SJSA1 (cell line): Measurements from ENCODE around the gene SSMEM1. TPM values are rescaled to one million over a fixed set of nuclear protein-coding genes. Genes with fewer than 3 reads are reported as not detected.
"Not testable (repeated sequence)": the region's sequence is repeated elsewhere in the genome, so short reads cannot be mapped to it uniquely, and the experiment has no call there.

ENCODE experiments used
- DNase-seq, 2 experiments: peaks; one replicate each; pipeline ENCODE4 v3.0.0-alpha.2; 2015 to 2020; ENCODE audit warnings: low spot score in 2 of 2, low read depth in 1 of 2
- H3K27ac ChIP-seq: fragments of 250-450 bp; sonication (Bioruptor Pico); 2 replicates; pipeline ENCODE4 v1.5.1; 2020; ENCODE audit warnings: mild to moderate bottlenecking, moderate library complexity
- H3K27me3 ChIP-seq: fragments of 250-450 bp; sonication (Bioruptor Pico); replicated peaks from 2 replicates; pipeline ENCODE4 v1.5.1; 2020; ENCODE audit warnings: mild to moderate bottlenecking, moderate library complexity
- H3K36me3 ChIP-seq: fragments of 250-450 bp; sonication (Bioruptor Pico); 2 replicates; pipeline ENCODE4 v1.5.1; 2020; ENCODE audit warnings: mild to moderate bottlenecking
- H3K4me1 ChIP-seq: fragments of 250-450 bp; sonication (Bioruptor Pico); replicated peaks from 2 replicates; pipeline ENCODE4 v1.6.1; 2021; ENCODE audit warnings: mild to moderate bottlenecking
- H3K4me3 ChIP-seq: fragments of 250-450 bp; sonication (Bioruptor Pico); 2 replicates; pipeline ENCODE4 v1.5.1; 2020; ENCODE audit warnings: mild to moderate bottlenecking
- H3K9me3 ChIP-seq: fragments of 250-450 bp; sonication (Bioruptor Pico); replicated peaks from 2 replicates; pipeline ENCODE4 v1.5.1; 2020; ENCODE audit warnings: mild to moderate bottlenecking
- total RNA-seq: library from RNA; depleted of rRNA; stranded (reverse); fragments of >200 nt; shearing (Covaris generic); gene quantifications from 2 replicates; pipeline ENCODE4 v1.2.3, GENCODE V29; 2014

Gene SSMEM1
- total RNA-seq, 1 experiment from 2014 or later = not detected

DNA sequence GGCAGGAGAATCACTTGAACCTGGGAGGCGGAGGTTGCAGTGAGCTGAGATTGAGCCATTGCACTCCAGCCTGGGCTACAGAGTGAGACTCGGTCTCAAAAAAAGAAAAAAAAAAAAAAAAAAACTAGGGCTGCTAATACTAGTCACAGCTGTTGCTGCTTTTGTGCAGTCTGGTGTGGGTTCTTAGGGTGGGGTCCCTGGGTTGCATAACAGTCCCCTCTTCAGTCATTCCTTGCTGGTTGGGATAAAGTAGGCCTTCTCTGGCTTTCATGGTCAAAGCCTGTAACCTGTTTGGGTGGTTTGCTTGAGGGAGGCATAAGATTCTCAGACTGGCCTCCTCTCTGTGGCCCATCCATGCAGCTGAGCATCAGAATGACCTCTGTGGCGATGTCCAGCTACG lies 14.1 kb downstream of the SSMEM1 start:
- Histone ChIP-seq H3K36me3 (no peaks in the 10 kb centered on the region), H3K27ac (no peak overlapping the region), H3K9me3 (no peaks in the 10 kb centered on the region), H3K4me3 (no peak overlapping the region), H3K4me1 (no peaks in the 10 kb centered on the region), H3K27me3 (no peaks in the 10 kb centered on the region)
- no peak for DNase-seq

- no peaks in the 10 kb centered on the region; the same call in 1 of the 2 replicates for H3K4me1 ChIP-seq
- H3K27ac ChIP-seq = no peak overlapping the region
- H3K27me3 ChIP-seq = no peaks in the 10 kb centered on the region
- no peaks in the 10 kb centered on the region for H3K36me3 ChIP-seq
- DNase-seq = no peak
- H3K9me3 ChIP-seq = no peaks in the 10 kb centered on the region
- no peak overlapping the region for H3K4me3 ChIP-seq
Measured at GRCh38 chr7:130223646-130224045, 16.0 kb downstream of the SSMEM1 start.

DNA sequence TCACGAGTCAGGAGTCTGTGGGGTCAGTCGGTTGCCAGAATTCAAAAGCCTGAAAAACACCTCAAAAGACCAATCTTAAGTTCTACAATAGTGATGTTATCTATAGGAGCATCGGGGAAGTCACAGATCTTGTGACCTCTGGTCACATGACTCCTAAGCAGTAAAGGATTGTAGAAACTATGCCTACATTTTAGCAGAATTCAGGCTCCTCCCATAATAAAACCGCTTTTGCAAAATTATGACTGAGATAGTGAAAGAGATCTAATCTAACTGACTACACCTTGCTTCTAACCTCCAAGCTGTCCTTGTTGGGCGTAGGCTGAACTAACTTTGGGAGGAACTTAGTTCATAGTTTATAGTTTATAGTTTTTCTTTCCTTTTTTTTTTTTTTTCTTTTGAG lies 16.6 kb downstream of the SSMEM1 start:
- no peaks in the 10 kb centered on the region; the same call in 1 of the 2 replicates for H3K4me1 ChIP-seq

GRCh38 chr7:130224923-130225322 lies 17.3 kb downstream of the SSMEM1 start:
- DNase-seq, H3K9me3 ChIP-seq, H3K4me1 ChIP-seq, H3K4me3 ChIP-seq, H3K27me3 ChIP-seq, H3K27ac ChIP-seq, H3K36me3 ChIP-seq: not testable (repeated sequence)

More for the DNA sequence above, 16.6 kb downstream of the SSMEM1 start:
- Histone ChIP-seq H3K36me3 (no peaks in the 10 kb centered on the region), H3K9me3 (no peaks in the 10 kb centered on the region), H3K27me3 (no peaks in the 10 kb centered on the region), H3K27ac (no peak overlapping the region), H3K4me3 (no peak overlapping the region)
- DNase-seq = no peak

DNA sequence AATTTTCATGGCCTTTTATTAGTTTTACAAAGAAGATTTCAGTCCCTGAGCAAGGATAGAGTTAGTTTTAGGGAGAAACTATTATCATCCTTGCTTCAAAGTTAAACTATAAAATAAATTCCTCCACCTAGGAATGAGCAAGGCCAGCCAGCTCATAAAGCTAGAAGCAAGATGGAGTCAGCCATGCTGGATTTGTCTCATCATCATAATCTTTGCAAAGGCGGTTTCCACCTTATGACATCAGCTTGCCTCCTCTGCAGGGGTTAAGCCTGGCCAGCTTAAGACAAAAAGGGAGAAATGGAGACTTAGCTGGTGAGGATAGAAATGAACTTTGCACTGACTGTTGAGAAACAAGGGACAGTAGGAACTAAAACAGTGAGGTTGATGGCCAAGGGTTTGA lies 18.7 kb downstream of the SSMEM1 start:
- DNase-seq = no peak
- Histone ChIP-seq H3K4me1 (no peaks in the 10 kb centered on the region; the same call in 1 of the 2 replicates), H3K27ac (no peak overlapping the region), H3K9me3 (no peaks in the 10 kb centered on the region), H3K36me3 (no peaks in the 10 kb centered on the region), H3K27me3 (no peaks in the 10 kb centered on the region), H3K4me3 (no peak overlapping the region)

GRCh38 chr7:130227883-130228575 lies 20.4 kb downstream of the SSMEM1 start:
- Histone ChIP-seq H3K4me1 (no peaks in the 10 kb centered on the region; the same call in 1 of the 2 replicates), H3K27ac (no peak overlapping the region), H3K4me3 (no peak overlapping the region), H3K36me3 (no peaks in the 10 kb centered on the region), H3K27me3 (no peaks in the 10 kb centered on the region), H3K9me3 (no peaks in the 10 kb centered on the region)
- no peak for DNase-seq

GRCh38 chr7:130228840-130229502 lies 21.3 kb downstream of the SSMEM1 start:
- Histone ChIP-seq H3K4me3 (no peak overlapping the region), H3K9me3 (no peaks in the 10 kb centered on the region), H3K36me3 (no peaks in the 10 kb centered on the region), H3K4me1 (no peaks in the 10 kb centered on the region; the same call in 1 of the 2 replicates), H3K27ac (no peak overlapping the region), H3K27me3 (no peaks in the 10 kb centered on the region)
- DNase-seq = no peak

GRCh38 chr7:130229981-130230380 lies 22.3 kb downstream of the SSMEM1 start:
- not testable (repeated sequence) for H3K4me1 ChIP-seq, H3K9me3 ChIP-seq, H3K27ac ChIP-seq, DNase-seq, H3K27me3 ChIP-seq, H3K4me3 ChIP-seq, H3K36me3 ChIP-seq

DNA sequence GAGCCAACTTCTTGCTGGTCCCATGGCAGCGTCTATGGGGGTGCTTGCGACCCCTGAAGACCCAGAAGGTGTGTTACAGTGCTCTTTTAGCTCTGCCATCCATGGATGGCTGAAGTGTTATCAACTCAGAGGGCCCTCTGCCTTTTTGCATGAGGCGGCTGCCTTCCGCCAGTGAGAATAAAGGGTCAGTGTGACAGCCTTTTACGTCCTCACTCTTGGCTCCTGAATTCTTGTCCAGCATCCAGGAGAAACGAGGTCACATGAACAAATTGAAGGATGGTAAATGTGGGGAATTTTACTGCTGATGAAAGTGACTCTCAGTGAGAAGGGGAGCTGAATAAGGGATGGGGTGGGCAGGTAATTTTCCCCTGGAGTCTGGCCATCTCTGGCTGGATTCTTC lies 24.1 kb downstream of the SSMEM1 start:
- Histone ChIP-seq H3K36me3 (no peaks in the 10 kb centered on the region), H3K4me1 (no peaks in the 10 kb centered on the region; the same call in 1 of the 2 replicates), H3K27me3 (no peaks in the 10 kb centered on the region), H3K9me3 (no peaks in the 10 kb centered on the region), H3K4me3 (no peak overlapping the region), H3K27ac (no peak overlapping the region)
- no peak for DNase-seq

DNA sequence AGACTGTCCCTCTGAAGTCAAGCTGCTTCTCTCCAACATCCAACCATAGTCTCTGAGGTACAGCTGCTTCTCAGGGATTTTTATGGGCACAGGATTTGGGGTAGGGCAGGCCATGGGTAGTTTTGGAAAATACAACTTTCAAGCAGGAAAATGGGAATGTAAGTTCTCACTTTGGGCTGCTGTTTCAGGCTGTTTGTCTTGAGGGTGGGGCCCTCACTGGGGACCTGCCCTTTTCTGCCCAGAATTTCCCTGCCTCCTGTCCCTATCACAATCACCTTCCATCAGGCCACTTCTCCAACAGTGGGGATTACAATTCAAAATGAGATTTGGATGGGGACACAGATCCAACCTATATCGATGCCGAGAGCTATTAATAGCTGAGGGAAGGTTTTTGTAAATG lies 24.5 kb downstream of the SSMEM1 start:
- Histone ChIP-seq H3K4me3 (no peak overlapping the region), H3K27me3 (no peaks in the 10 kb centered on the region), H3K27ac (no peak overlapping the region), H3K9me3 (no peaks in the 10 kb centered on the region), H3K4me1 (no peaks in the 10 kb centered on the region; the same call in 1 of the 2 replicates), H3K36me3 (no peaks in the 10 kb centered on the region)
- no peak for DNase-seq

- no peak overlapping the region for H3K27ac ChIP-seq
Measured at GRCh38 chr7:130234078-130234477, 26.4 kb downstream of the SSMEM1 start.

DNA sequence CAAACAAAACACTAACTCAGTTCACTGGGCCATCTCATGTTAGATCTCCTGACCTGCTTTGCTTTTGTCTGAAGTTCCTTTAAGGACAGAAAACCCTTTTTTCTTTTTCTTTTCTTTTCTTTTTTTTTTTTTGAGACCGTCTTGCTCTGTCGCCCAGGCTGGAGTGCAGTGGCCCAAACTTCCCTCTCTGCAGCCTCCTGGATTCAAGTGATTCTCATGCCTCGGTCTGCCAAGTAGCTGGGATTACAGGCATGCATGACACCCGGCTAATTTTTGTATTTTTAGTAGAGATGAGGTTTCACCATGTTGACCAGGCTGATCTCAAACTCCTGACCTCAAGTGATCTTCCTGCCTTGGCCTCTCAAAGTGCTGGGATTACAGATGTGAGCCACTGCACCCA lies 28.7 kb downstream of the SSMEM1 start:
- not testable (repeated sequence) for H3K4me1 ChIP-seq, H3K4me3 ChIP-seq, H3K27me3 ChIP-seq, H3K9me3 ChIP-seq, DNase-seq, H3K36me3 ChIP-seq, H3K27ac ChIP-seq

More at GRCh38 chr7:130234078-130234477, 26.4 kb downstream of the SSMEM1 start:
- Histone ChIP-seq H3K4me3 (no peak overlapping the region), H3K27me3 (no peaks in the 10 kb centered on the region), H3K4me1 (no peaks in the 10 kb centered on the region), H3K9me3 (no peaks in the 10 kb centered on the region), H3K36me3 (no peaks in the 10 kb centered on the region)
- DNase-seq = no peak

GRCh38 chr7:130240240-130240639 lies 32.6 kb downstream of the SSMEM1 start:
- H3K27ac ChIP-seq = no peak overlapping the region
- H3K4me3 ChIP-seq = no peak overlapping the region
- H3K27me3 ChIP-seq = no peaks in the 10 kb centered on the region
- no peaks in the 10 kb centered on the region for H3K9me3 ChIP-seq
- no peaks in the 10 kb centered on the region for H3K36me3 ChIP-seq
- peaks cover 8% of the 10 kb centered on the region; the same call in 1 of the 2 replicates for H3K4me1 ChIP-seq
- no peak for DNase-seq

DNA sequence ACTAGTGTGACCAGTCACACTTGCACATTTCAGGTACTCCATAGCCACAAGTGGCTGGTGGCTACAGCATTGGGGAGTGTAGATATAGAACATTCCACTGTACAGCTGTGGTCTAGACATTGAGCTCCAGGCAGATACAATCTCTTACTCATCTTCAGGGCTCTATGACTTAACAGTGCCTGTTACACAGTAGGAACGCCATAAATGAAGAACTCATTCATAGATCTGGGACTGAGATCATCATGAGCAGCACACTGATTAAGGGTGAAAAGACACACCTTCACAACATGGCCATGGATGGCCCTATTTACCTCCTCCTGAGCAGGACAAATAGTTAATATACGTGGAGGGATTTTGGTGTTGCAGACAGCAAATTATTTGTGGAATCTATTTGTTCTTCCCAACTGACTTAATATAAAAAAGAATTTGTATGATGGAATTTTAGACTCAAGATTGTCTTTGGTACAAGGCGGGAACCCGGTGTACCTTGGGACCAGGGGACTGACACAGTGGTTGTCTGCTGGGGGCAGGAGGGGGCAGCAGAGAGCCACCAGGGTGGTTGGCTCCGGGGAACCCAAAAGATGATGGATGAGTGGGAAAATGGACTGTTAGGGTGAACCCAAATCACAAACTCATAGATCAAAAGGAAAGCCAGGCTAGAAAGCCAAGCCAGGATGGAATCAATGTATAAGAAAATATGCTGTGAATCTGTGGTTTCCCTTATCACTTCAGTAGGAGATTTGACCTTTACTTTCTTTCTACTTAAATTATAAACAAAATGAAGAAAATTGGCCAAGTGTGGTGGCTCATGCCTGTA lies 34.7 kb downstream of the SSMEM1 start:
- peaks cover 8% of the 10 kb centered on the region; the same call in 1 of the 2 replicates for H3K4me1 ChIP-seq
- 0 out of 2 replicates have a peak, but pooled peaks cover 2% of the 10 kb centered on the region for H3K9me3 ChIP-seq
- no peaks in the 10 kb centered on the region for H3K27me3 ChIP-seq
- DNase-seq = peak; percentile 53 to 65
- no peak overlapping the region for H3K4me3 ChIP-seq
- H3K27ac ChIP-seq = no peak overlapping the region
- no peaks in the 10 kb centered on the region for H3K36me3 ChIP-seq
